ENCODE data around the gene HDGFL3.

HDGFL3 gene

GRCh38 chr15:83112956-83113299 is 94.7 kb downstream of the HDGFL3 start:
- no peak for TF ChIP-seq CTCF (IDR thresholded peaks at IDR 0.05; ENCODE audit: low read depth, low read length, poor library complexity, severe bottlenecking)
- Histone ChIP-seq H3K27ac (ENCODE audit: low read depth, low read length) (no peak overlapping the region), H3K27me3 (ENCODE audit: control insufficient read depth, low read length) (peaks cover 4% of the 10 kb centered on the region; the same call in 1 of the 2 replicates), H3F3A (ENCODE audit: control insufficient read depth, insufficient read depth) (no peaks in the 10 kb centered on the region), H3K36me3 (ENCODE audit: control insufficient read depth, low read length) (no peaks in the 10 kb centered on the region), H3K79me2 (ENCODE audit: control insufficient read depth, low read length) (no peaks in the 10 kb centered on the region), H3K9me3 (ENCODE audit: control insufficient read depth, insufficient read depth, low read length) (no peaks in the 10 kb centered on the region), H3K4me3 (ENCODE audit: low read length) (no peak overlapping the region), H4K20me1 (ENCODE audit: control insufficient read depth, insufficient read depth, low read depth, low read length) (no peaks in the 10 kb centered on the region), H3K4me2 (ENCODE audit: low read length) (no peak overlapping the region), H3K9me2 (replicated peaks; ENCODE audit: control insufficient read depth, low read length) (no peaks in the 10 kb centered on the region), H3K4me1 (ENCODE audit: control insufficient read depth, low read length) (peaks cover 12% of the 10 kb centered on the region)

GRCh38 chr15:83112233-83112955 is 95.2 kb downstream of the HDGFL3 start:
- Histone ChIP-seq H3K4me2 (ENCODE audit: low read length) (no peak overlapping the region), H3F3A (ENCODE audit: control insufficient read depth, insufficient read depth) (no peaks in the 10 kb centered on the region), H4K20me1 (ENCODE audit: control insufficient read depth, insufficient read depth, low read depth, low read length) (no peaks in the 10 kb centered on the region), H3K4me1 (ENCODE audit: control insufficient read depth, low read length) (peaks cover 14% of the 10 kb centered on the region), H3K79me2 (ENCODE audit: control insufficient read depth, low read length) (no peaks in the 10 kb centered on the region), H3K4me3 (ENCODE audit: low read length) (no peak overlapping the region), H3K27me3 (ENCODE audit: control insufficient read depth, low read length) (peaks cover 7% of the 10 kb centered on the region; the same call in 1 of the 2 replicates), H3K9me3 (ENCODE audit: control insufficient read depth, insufficient read depth, low read length) (no peaks in the 10 kb centered on the region), H3K36me3 (ENCODE audit: control insufficient read depth, low read length) (no peaks in the 10 kb centered on the region), H3K27ac (ENCODE audit: low read depth, low read length) (no peak overlapping the region), H3K9me2 (replicated peaks; ENCODE audit: control insufficient read depth, low read length) (no peaks in the 10 kb centered on the region)
- no peak for TF ChIP-seq EZH2phosphoT487 (IDR thresholded peaks at IDR 0.05; ENCODE audit: borderline replicate concordance, low read length)
- TF ChIP-seq CTCF (IDR thresholded peaks at IDR 0.05; ENCODE audit: low read depth, low read length, poor library complexity, severe bottlenecking), result no peak

- H3K9me3 ChIP-seq (ENCODE audit: control insufficient read depth, insufficient read depth, low read length), result no peaks in the 10 kb centered on the region
- H3F3A ChIP-seq (ENCODE audit: control insufficient read depth, insufficient read depth), result no peaks in the 10 kb centered on the region
- peaks cover 11% of the 10 kb centered on the region; the same call in 1 of the 2 replicates for H3K27me3 ChIP-seq (ENCODE audit: control insufficient read depth, low read length)
- no peaks in the 10 kb centered on the region for H3K9me2 ChIP-seq (replicated peaks; ENCODE audit: control insufficient read depth, low read length)
- no peaks in the 10 kb centered on the region for H3K36me3 ChIP-seq (ENCODE audit: control insufficient read depth, low read length)
- no peak overlapping the region for H3K4me3 ChIP-seq (ENCODE audit: low read length)
- no peaks in the 10 kb centered on the region for H4K20me1 ChIP-seq (ENCODE audit: control insufficient read depth, insufficient read depth, low read depth, low read length)
- no peaks in the 10 kb centered on the region for H3K79me2 ChIP-seq (ENCODE audit: control insufficient read depth, low read length)
- H3K4me1 ChIP-seq (ENCODE audit: control insufficient read depth, low read length), result peaks cover 14% of the 10 kb centered on the region
- no peak overlapping the region for H3K27ac ChIP-seq (ENCODE audit: low read depth, low read length)
- no peak for TF ChIP-seq EZH2phosphoT487 (IDR thresholded peaks at IDR 0.05; ENCODE audit: borderline replicate concordance, low read length)
- no peak for TF ChIP-seq CTCF (IDR thresholded peaks at IDR 0.05; ENCODE audit: low read depth, low read length, poor library complexity, severe bottlenecking)
- no peak overlapping the region for H3K4me2 ChIP-seq (ENCODE audit: low read length)
Observed at GRCh38 chr15:83111149-83111548, 96.5 kb downstream of the HDGFL3 start.

All from DOHH2 (cell line).